Measurements from ENCODE around the gene DIAPH2. TPM values are rescaled to one million over a fixed set of nuclear protein-coding genes. Genes with fewer than 3 reads are reported as not detected.

The DIAPH2 gene
- total and polyA plus RNA-seq, 2 of the 13 experiments (the other 11 are each of a cell fraction or from before 2014, with no cell fraction given), result 2.1 to 8.5 TPM

DNA sequence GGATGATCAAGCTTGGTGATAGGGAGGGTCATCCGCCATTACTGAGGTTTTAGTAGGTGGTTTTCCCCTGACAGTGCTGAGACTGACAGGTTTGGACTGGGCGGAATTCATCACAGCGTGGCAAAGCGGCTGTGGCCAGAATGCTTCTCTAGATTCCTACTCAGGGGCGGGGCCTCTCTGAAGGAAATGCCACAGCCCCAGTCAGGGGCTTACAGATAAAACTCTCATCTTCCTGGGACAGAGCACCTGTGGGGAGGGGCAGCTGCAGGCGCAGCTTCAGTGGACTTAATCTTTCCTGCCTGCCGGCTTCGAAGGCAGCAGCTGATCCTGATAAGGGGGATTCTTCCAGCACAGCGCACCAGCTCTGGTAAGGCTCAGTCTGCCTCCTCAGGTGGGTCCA is 515.8 kb downstream of the DIAPH2 start:
- no peak overlapping the region for H3K4me2 ChIP-seq (ENCODE audit: low read depth, low read length)
- FAIRE-seq, result no peak
- no peaks in the 10 kb centered on the region for H4K20me1 ChIP-seq (ENCODE audit: insufficient read depth, low read length)
- ChIA-PET POLR2A (no interaction called here), CTCF (ENCODE audit: low intra/inter-chr PET ratio, low total read pairs) (no interaction called here)
- intact Hi-C loops (cut with micrococcal nuclease; ENCODE audit: unreplicated experiment), result no loop called here
- no peaks in the 10 kb centered on the region for H3K27me3 ChIP-seq (ENCODE audit: control insufficient read depth in 1 of 2, insufficient read depth in 2 of 2, low read length in 2 of 2)
- WGBS (ENCODE audit: low lambda C conversion rate), result 95% methylated on average over 4 of the region's 9 CpGs
- no peak overlapping the region for H2AFZ ChIP-seq (ENCODE audit: low read length)
- in situ Hi-C loops (cut with HindIII; ENCODE audit: extremely low pct_ligation_motif_present, low pct_unique_long_range_greater_than_20kb), result no loop called here
- DNase-seq (ENCODE audit: low spot score), result no peak
- H3K79me2 ChIP-seq (ENCODE audit: insufficient read depth, low read length), result no peaks in the 10 kb centered on the region
- H3K4me3 ChIP-seq (replicated peaks in 1 of 3; ENCODE audit: insufficient read depth in 1 of 3, low read depth in 2 of 3, low read length in 3 of 3), result no peak overlapping the region
- H3K36me3 ChIP-seq (replicated peaks in 1 of 2; ENCODE audit: control insufficient read depth in 1 of 2, insufficient read depth in 2 of 2, low read length in 2 of 2), result no peaks in the 10 kb centered on the region
- H3K9me3 ChIP-seq (ENCODE audit: low read length), result no peaks in the 10 kb centered on the region
- BruUV-seq (replicated peaks), result no TSS peak
- no peak for ATAC-seq
- H3K9ac ChIP-seq (ENCODE audit: insufficient read depth, low read depth, low read length), result no peak overlapping the region
- H3K27ac ChIP-seq (ENCODE audit: extremely low read length, insufficient read depth, low read length), result no peak overlapping the region
- H3K4me1 ChIP-seq (ENCODE audit: insufficient read depth, low read length), result no peaks in the 10 kb centered on the region
- TF ChIP-seq GABPB1 (CRISPR knock-in tag; IDR thresholded peaks at IDR 0.05) (no peak), ZSCAN25 (CRISPR knock-in tag; IDR thresholded peaks at IDR 0.05) (no peak), SIN3B (IDR thresholded peaks at IDR 0.05; ENCODE audit: low read length) (no peak), ZHX2 (IDR thresholded peaks at IDR 0.05; ENCODE audit: low read depth) (no peak), ZHX2 (CRISPR knock-in tag; IDR thresholded peaks at IDR 0.05; ENCODE audit: borderline replicate concordance) (no peak), SATB2 (CRISPR knock-in tag; IDR thresholded peaks at IDR 0.05) (no peak), ZNF691 (CRISPR knock-in tag; IDR thresholded peaks at IDR 0.05; ENCODE audit: borderline replicate concordance, low read depth) (no peak), HES4 (CRISPR knock-in tag; IDR thresholded peaks at IDR 0.05; ENCODE audit: borderline replicate concordance) (no peak), SOX13 (IDR thresholded peaks at IDR 0.05) (no peak), SOX13 (CRISPR knock-in tag; conservative IDR thresholded peaks at IDR 0.05 in 1 of 2, IDR thresholded peaks at IDR 0.05 in 1 of 2) (no peak), CSRNP1 (CRISPR knock-in tag; IDR thresholded peaks at IDR 0.05) (no peak)
- TF ChIP-seq, protein P1, sequence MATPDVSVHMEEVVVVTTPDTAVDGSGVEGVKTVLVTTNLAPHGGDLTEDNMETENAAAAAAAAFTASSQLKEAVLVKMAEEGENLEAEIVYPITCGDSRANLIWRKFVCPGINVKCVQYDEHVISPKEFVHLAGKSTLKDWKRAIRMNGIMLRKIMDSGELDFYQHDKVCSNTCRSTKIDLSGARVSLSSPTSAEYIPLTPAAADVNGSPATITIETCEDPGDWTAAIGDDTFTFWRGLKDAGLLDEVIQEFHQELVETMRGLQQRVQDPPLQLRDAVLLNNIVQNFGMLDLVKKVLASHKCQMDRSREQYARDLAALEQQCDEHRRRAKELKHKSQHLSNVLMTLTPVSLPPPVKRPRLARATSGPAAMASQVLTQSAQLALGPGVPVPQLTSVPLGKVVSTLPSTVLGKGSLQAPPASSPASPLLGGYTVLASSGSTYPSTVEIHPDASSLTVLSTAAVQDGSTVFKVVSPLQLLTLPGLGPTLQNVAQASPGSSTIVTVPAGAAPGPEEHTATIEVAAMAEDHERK (CRISPR knock-in tag; IDR thresholded peaks at IDR 0.05; ENCODE audit: low read depth), result no peak
- TF ChIP-seq, protein P2, sequence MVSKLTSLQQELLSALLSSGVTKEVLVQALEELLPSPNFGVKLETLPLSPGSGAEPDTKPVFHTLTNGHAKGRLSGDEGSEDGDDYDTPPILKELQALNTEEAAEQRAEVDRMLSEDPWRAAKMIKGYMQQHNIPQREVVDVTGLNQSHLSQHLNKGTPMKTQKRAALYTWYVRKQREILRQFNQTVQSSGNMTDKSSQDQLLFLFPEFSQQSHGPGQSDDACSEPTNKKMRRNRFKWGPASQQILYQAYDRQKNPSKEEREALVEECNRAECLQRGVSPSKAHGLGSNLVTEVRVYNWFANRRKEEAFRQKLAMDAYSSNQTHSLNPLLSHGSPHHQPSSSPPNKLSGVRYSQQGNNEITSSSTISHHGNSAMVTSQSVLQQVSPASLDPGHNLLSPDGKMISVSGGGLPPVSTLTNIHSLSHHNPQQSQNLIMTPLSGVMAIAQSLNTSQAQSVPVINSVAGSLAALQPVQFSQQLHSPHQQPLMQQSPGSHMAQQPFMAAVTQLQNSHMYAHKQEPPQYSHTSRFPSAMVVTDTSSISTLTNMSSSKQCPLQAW (CRISPR knock-in tag; IDR thresholded peaks at IDR 0.05), result no peak

Measured in HepG2 (cell line).